ENCODE measurements around the gene SPATA16.
"Not testable (repeated sequence)": the region's sequence is repeated elsewhere in the genome, so short reads cannot be mapped to it uniquely, and the experiment has no call there.

SPATA16 gene, protein sequence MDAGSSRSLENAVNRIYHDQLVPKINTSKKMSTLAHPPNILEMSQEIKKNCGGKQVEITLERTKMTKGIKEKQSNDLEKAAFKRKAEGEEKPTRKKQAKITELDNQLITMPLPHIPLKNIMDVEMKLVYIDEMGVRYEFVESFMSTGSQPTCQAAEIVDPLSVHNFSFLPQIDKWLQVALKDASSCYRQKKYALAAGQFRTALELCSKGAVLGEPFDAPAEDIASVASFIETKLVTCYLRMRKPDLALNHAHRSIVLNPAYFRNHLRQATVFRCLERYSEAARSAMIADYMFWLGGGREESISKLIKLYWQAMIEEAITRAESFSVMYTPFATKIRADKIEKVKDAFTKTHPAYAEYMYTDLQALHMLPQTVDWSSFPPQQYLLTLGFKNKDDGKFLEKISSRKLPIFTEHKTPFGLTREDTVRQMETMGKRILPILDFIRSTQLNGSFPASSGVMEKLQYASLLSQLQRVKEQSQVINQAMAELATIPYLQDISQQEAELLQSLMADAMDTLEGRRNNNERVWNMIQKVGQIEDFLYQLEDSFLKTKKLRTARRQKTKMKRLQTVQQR

DNA sequence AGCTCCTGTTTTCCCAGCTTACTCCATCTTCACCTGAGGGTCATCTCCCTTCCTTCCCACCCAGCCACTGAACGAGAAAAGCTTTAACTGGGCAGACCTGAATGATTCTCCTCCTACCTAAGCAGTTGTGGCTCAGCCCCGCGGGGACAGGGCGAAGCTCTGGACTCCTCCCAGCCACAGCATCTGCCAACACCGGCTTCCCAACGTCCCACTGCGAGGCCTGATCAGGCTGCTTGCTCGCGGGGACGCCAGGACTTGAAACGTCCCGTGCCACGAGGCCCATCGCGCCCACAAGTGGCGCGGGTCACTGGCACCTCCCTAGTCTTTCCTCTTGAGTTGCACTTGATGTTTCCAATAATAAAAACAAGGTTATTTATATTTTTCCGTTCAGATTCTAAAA, at the start of gene SPATA16:
Gene SPATA16 (minus strand): TSS at position 250 of the 400 bp plus-strand sequence. CDS start 23,504 bp downstream, outside the sequence.
- Mint-ChIP-seq H3K27ac (no peak within 1 kb of the TSS), H3K36me3 (ENCODE audit: low read depth) (no peaks in the 10 kb centered on the region), H3K9me3 (no peaks in the 10 kb centered on the region), H3K4me3 (no peak within 1 kb of the TSS), H3K4me1 (ENCODE audit: low read depth) (no peaks in the 10 kb centered on the region), H3K27me3 (no peaks in the 10 kb centered on the region)

DNA sequence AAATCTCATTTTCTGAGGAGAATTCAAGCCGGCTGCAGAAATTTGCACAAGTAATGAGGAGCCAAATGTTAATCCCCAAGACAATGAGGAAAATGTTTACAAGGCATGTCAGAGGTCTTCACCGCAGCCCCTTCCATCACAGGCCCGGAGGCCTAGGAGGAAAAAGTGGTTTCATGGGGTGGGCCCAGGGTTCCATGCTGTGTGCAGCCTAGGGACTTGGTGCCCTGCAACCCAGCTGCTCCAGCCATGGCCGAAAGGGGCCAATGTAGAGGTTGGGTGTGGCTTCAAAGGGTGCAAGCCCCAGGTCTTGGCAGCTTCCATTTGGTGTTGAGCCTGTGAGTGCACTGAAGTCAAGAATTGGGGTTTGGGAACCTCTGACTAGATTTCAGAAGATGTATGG, 42.0 kb upstream of the SPATA16 start:
- not testable (repeated sequence) for H3K4me1 Mint-ChIP-seq (ENCODE audit: low read depth); H3K27ac Mint-ChIP-seq; H3K36me3 Mint-ChIP-seq (ENCODE audit: low read depth); H3K27me3 Mint-ChIP-seq; H3K4me3 Mint-ChIP-seq
- peaks cover 15% of the 10 kb centered on the region for H3K9me3 Mint-ChIP-seq

DNA sequence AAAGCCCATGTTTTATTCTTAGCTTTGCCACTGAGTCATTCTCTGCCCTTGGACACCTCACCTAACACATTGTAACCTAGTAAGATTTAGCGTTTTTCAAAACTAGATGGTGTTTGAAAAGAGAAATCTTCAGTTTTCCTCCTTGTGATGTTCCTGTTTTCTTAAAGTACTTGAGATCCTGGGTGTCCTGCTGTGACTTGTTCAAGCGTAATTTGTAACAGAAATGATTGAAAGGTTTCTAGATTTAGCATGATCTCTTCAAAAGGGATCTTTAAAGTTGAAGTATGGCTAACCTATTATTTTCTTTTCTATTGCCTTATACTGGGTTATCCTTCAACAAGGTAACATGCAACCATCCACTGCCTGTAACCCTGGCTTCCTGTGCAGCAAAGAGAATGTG, 32.6 kb upstream of the SPATA16 start:
- Mint-ChIP-seq H3K27ac (no peak overlapping the region), H3K27me3 (no peaks in the 10 kb centered on the region), H3K4me1 (ENCODE audit: low read depth) (no peaks in the 10 kb centered on the region), H3K36me3 (ENCODE audit: low read depth) (no peaks in the 10 kb centered on the region), H3K9me3 (no peaks in the 10 kb centered on the region), H3K4me3 (no peak overlapping the region)

DNA sequence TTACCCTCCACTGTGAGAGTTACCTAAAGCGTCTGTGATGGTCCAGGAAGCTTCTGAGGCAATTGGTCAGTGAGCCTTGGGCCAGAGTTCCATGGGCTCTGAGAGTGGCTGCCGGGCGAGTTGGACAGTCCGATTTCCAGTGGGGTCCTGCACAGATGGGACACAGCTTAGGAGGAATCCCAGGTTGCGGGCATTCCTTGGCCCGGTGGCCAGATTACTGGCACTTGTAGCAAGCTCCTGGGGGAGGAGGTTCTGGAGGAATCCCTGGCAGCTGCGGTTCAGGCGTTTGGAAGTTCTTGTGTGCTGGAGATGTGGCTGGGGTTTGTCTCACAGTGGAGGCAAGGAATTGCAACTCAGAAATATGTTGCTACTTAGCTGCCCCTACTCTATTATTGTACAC, 18.1 kb upstream of the SPATA16 start:
- not testable (repeated sequence) for H3K4me3 Mint-ChIP-seq, H3K27me3 Mint-ChIP-seq, H3K9me3 Mint-ChIP-seq

DNA sequence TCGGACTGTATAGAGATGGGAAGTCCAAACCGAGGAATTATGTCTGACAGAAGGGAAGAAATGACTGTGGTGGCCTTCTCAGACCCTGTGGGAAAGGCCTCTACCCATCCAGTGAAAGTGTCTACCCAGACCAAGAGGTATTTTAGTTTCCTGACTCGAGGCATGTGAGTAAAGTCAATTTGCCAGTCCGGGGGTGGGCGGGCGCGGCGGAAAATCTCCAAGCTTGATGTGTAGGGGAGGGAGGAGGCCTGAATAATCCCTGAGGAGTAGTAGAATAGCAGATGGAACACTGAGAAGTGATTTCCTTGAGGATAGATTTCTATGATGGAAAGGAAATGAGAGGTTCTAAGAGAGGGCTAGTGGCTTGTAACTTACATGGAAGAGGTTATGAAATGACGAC, 15.5 kb upstream of the SPATA16 start:
- H3K4me1 Mint-ChIP-seq (ENCODE audit: low read depth), result not testable (repeated sequence)

More for the DNA sequence above, 18.1 kb upstream of the SPATA16 start:
- not testable (repeated sequence) for H3K36me3 Mint-ChIP-seq (ENCODE audit: low read depth); H3K4me1 Mint-ChIP-seq (ENCODE audit: low read depth); H3K27ac Mint-ChIP-seq

DNA sequence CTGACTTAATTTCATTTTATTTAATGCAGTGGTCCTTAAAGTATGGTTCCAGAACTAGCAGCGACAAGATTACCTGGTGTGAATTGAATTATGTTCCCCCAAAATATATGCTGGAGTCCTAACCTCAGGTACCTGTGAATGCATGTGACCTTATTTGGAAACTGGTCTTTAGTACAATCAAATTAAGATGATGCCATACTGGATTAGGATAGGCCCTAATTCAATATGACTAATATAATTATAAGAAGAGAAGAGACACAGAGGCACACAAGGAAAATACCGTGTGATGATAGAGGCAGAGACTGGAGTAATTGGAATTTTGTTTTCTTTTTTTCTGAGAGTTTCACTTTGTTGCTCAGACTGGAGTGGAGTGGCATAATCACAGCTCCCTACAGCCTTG, 12.6 kb upstream of the SPATA16 start:
- no peaks in the 10 kb centered on the region for H3K36me3 Mint-ChIP-seq (ENCODE audit: low read depth)
- no peaks in the 10 kb centered on the region for H3K9me3 Mint-ChIP-seq
- H3K4me3 Mint-ChIP-seq, result no peak overlapping the region
- H3K27me3 Mint-ChIP-seq, result no peaks in the 10 kb centered on the region
- no peaks in the 10 kb centered on the region for H3K4me1 Mint-ChIP-seq (ENCODE audit: low read depth)
- no peak overlapping the region for H3K27ac Mint-ChIP-seq

More for the DNA sequence above, 15.5 kb upstream of the SPATA16 start:
- H3K27ac Mint-ChIP-seq; H3K9me3 Mint-ChIP-seq; H3K36me3 Mint-ChIP-seq (ENCODE audit: low read depth); H3K4me3 Mint-ChIP-seq; H3K27me3 Mint-ChIP-seq: not testable (repeated sequence)

DNA sequence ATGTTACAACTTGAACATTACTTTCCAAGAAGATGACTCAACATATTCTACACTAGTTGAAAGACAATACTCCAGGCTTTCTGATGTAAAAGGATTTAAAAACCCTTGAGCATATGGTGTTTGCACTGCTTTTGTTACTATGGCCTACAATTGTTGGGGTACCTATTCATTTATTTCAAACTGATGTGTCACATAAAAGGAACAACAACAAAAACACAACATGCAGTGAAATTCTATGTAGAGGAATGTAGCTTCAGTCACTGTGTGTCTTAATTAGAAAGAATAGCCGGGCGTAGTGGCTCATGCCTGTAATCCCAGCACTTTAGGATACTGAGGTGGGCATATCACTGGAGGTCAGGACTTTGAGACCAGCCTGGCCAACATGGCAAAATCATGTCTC, 1.6 kb downstream of the SPATA16 start:
- Mint-ChIP-seq H3K27ac (no peak overlapping the region), H3K27me3 (no peaks in the 10 kb centered on the region), H3K4me1 (ENCODE audit: low read depth) (no peaks in the 10 kb centered on the region), H3K36me3 (ENCODE audit: low read depth) (no peaks in the 10 kb centered on the region), H3K9me3 (no peaks in the 10 kb centered on the region), H3K4me3 (no peak overlapping the region)

DNA sequence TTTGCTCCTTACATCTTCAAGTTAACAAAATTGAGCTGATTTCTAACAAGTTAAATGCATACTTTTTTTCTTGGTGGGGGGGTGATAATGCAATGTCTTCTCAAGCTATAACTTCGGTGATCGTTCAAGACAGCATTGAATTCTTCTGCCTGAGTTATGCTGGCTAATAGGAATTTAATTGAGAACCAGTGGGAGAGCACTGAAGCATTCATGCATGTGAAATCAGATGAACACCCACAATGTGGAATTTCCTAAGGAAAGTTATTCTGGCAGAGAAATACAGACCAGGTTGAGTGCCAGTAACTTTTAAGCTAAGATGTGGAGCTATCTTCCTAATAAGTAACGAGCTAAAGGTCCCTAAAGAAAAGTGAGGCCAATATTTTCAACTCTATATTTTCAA, 3.0 kb downstream of the SPATA16 start:
- Mint-ChIP-seq H3K36me3 (ENCODE audit: low read depth) (no peaks in the 10 kb centered on the region), H3K9me3 (no peaks in the 10 kb centered on the region), H3K4me3 (no peak overlapping the region), H3K4me1 (ENCODE audit: low read depth) (no peaks in the 10 kb centered on the region), H3K27me3 (no peaks in the 10 kb centered on the region), H3K27ac (no peak overlapping the region)

DNA sequence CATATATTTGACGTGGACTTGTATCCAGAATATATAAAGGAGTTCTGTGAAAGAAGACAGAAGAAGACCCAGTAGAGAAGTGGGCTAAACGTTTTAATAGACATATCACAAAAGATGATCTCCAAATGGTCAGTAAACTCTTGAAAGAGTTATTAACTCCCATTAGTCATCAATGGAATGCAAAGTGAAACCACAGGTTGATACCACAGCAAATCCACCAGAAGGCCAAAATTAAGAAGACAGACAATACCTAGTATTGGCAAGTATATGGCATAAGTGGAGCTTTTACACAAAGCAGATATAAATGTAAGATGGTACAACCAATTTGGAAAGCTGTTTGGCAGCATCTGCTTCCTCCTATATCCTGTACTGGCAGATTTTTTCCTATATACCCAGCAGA, 6.0 kb downstream of the SPATA16 start:
- H3K9me3 Mint-ChIP-seq, result no peaks in the 10 kb centered on the region
- no peaks in the 10 kb centered on the region for H3K36me3 Mint-ChIP-seq (ENCODE audit: low read depth)
- H3K27me3 Mint-ChIP-seq, result no peaks in the 10 kb centered on the region
- no peaks in the 10 kb centered on the region for H3K4me1 Mint-ChIP-seq (ENCODE audit: low read depth)
- H3K27ac Mint-ChIP-seq, result no peak overlapping the region
- no peak overlapping the region for H3K4me3 Mint-ChIP-seq

DNA sequence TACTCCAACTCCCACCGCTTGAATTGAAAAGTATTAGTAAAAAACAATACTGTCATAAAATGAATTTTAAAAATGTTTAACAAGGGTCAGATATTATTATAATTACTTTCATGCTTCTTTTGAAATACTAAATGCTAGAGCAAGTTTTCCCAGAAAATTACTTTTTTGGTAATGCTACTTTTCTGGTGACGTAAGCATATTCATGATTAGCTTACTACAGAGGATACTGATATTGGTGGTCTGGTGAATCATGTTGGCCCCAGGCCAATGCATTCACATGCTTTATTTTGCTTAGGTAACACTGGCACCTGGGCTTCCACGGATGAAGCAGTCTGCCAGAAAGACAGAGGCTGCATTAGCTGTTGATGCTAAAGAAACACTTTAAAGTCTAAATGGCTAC, 12.4 kb downstream of the SPATA16 start:
- no peak overlapping the region for H3K4me3 Mint-ChIP-seq
- peaks cover 3% of the 10 kb centered on the region for H3K9me3 Mint-ChIP-seq
- H3K27me3 Mint-ChIP-seq, result no peaks in the 10 kb centered on the region
- H3K27ac Mint-ChIP-seq, result no peak overlapping the region
- no peaks in the 10 kb centered on the region for H3K36me3 Mint-ChIP-seq (ENCODE audit: low read depth)
- no peaks in the 10 kb centered on the region for H3K4me1 Mint-ChIP-seq (ENCODE audit: low read depth)

DNA sequence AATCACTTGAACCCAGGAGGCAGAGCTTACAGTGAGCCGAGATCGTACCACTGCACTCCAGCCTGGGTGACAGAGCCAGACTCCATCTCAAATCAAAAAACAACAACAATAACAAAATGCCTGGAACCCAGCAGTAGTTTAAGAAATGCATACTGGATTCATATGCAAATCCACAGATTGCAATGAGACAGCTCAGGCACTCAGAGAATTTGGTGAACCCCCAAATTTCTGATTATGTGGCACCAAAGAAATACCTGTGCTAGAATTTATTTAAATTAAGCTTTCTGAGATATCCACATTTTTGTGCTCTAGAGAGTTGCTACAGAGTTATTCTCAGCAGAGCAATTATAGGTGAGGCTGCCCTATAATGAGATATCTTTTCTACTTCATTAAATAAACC, 29.7 kb downstream of the SPATA16 start:
- no peak overlapping the region for H3K27ac Mint-ChIP-seq
- peaks cover 3% of the 10 kb centered on the region for H3K9me3 Mint-ChIP-seq
- H3K27me3 Mint-ChIP-seq, result no peaks in the 10 kb centered on the region
- H3K36me3 Mint-ChIP-seq (ENCODE audit: low read depth), result no peaks in the 10 kb centered on the region
- no peaks in the 10 kb centered on the region for H3K4me1 Mint-ChIP-seq (ENCODE audit: low read depth)
- H3K4me3 Mint-ChIP-seq, result no peak overlapping the region

DNA sequence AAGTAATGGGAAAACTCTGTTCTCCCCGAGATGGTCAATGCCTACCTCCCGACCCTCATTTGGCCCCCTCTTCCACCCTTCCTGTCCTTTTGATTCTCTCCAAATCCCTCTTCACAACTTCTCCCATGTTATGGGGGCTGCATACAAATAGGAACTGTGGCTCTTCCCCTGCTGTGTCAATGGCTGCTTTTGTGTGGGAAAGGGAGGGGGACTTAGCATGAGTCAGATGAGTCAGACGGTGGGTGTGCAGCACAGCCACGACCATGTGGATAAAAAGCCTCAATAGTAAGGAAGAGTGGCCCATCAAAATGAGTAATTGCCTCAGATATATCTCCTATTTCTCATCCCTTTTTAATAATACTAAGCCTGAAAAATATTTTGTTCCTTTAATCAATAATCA, 31.9 kb downstream of the SPATA16 start:
- Mint-ChIP-seq H3K36me3 (ENCODE audit: low read depth) (no peaks in the 10 kb centered on the region), H3K9me3 (peaks cover 3% of the 10 kb centered on the region), H3K27me3 (no peaks in the 10 kb centered on the region), H3K4me3 (no peak overlapping the region), H3K27ac (no peak overlapping the region), H3K4me1 (ENCODE audit: low read depth) (no peaks in the 10 kb centered on the region)

DNA sequence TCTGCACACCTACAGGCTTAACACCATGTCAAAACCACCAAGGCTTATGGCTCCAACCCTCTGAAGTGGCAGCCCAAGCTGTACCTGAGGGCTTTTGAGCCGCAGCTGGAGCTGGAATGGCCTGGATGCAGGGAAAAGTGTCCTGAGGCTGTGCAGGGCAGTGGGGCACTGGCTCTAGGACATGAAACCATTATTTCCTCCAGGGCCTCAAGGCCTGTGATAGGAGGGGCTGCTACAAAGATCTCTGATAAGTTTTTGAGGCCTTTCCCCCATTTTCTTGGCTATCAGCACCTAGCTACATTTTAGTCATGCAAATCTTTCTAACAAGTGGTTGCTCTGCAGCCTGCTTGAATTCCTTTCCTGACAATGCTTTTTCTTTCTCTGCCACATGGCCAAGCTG, 37.6 kb downstream of the SPATA16 start:
- no peaks in the 10 kb centered on the region for H3K27me3 Mint-ChIP-seq
- H3K4me3 Mint-ChIP-seq, result no peak overlapping the region
- H3K27ac Mint-ChIP-seq, result no peak overlapping the region
- H3K36me3 Mint-ChIP-seq (ENCODE audit: low read depth), result no peaks in the 10 kb centered on the region
- H3K9me3 Mint-ChIP-seq, result peaks cover 8% of the 10 kb centered on the region
- no peaks in the 10 kb centered on the region for H3K4me1 Mint-ChIP-seq (ENCODE audit: low read depth)

DNA sequence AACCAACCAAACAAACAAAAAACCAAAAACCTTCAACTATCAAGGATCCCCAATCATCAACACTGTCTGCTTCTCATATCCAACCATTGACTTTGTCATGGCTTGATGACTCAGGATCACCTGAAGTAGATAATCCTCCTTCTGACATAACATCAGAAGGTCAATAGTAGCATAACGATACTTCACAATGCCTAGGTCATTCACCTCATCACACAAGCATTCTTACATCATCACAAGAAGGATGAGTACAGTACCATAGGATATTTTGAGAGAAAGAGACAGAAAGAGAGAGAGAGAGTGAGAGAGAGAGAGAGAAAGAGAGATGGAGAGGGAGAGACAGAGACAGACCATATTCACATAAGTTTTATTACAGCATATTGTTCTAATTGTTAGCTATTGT, 42.1 kb downstream of the SPATA16 start:
- Mint-ChIP-seq H3K36me3 (ENCODE audit: low read depth) (no peaks in the 10 kb centered on the region), H3K4me1 (ENCODE audit: low read depth) (no peaks in the 10 kb centered on the region), H3K27ac (no peak overlapping the region), H3K4me3 (no peak overlapping the region), H3K27me3 (no peaks in the 10 kb centered on the region), H3K9me3 (peaks cover 8% of the 10 kb centered on the region)

DNA sequence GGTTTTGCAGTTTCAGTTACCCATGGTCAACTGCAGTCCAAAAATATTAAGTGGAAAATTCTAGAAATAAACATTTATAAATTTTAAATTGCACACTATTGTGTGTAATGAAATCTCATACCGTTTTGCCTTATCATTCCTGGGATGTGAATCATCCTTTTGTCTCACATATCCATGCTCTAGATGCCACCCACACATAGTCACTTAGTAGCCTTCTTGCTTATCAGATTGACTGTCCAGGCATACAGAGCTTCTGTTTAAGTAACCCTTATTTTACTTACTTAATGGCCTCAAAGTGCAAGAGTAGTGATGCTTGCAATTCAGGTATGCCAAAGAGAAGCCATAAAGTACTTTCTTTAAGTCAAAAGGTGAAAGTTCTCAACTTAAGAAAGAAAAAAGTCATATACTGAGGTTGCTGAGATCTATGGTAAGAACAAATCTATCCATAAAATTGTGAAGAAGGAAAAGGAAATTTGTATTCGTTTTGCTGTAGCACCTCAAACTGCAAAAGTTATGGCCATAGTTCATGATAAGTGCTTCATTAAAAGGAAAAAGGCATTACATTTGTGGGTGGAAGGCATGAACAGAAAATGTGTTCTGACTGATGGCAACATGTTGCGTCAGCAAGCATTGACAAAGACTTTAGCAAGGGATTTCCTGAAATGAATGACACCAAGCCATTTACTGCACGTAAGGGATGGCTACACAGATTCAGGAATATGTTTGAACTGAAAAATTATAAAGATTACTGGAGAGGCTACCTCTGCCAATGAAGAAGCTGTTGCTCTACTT, 43.8 kb downstream of the SPATA16 start:
- Mint-ChIP-seq H3K4me3 (no peak overlapping the region), H3K9me3 (peaks cover 5% of the 10 kb centered on the region), H3K27ac (no peak overlapping the region), H3K36me3 (ENCODE audit: low read depth) (no peaks in the 10 kb centered on the region), H3K4me1 (ENCODE audit: low read depth) (no peaks in the 10 kb centered on the region), H3K27me3 (no peaks in the 10 kb centered on the region)

Measured in stimulated activated naive CD8-positive, alpha-beta T cell treated with anti-CD3 and anti-CD28 coated beads, Interleukin-15, Interleukin-2, amounts not matched to agents 100 ng/mL and 50 ng/mL, for 24 hours (primary cell).